WTC11 (cell line): ENCODE data around the gene IVL. TPM values are rescaled to one million over a fixed set of nuclear protein-coding genes. Genes with fewer than 3 reads are reported as not detected.

ENCODE experiments used
- ATAC-seq: fragments of 200-7000 bp; cut with Tn5 transposase; 2 replicates; pipeline ENCODE4 v1.10.0; 2021; ENCODE audit warnings: mild to moderate bottlenecking, moderate library complexity
- CTCF ChIA-PET: fragments of 300-600 bp; sonication (Branson Sonifier 250); formaldehyde crosslinking; loops from one replicate; lab custom pipeline; 2021; ENCODE audit warnings: antibody characterized with exemption; lab: Charles Lee
- POLR2A ChIA-PET: fragments of 350-600 bp; sonication (Branson Sonifier 250); formaldehyde crosslinking; loops from one replicate; lab custom pipeline; 2021; ENCODE audit warnings: antibody characterized with exemption; lab: Charles Lee
- DNase-seq: peaks from one replicate; pipeline ENCODE4 v3.0.0; 2021; ENCODE audit warnings: low spot score
- H3K27ac Mint-ChIP-seq: 2 replicates; pipeline ENCODE4 v1.8.0; 2021; ENCODE audit warnings: mixed read lengths
- H3K27me3 Mint-ChIP-seq: 2 replicates; pipeline ENCODE4 v1.8.0; 2021; ENCODE audit warnings: low read depth, mild to moderate bottlenecking, moderate library complexity, mixed read lengths
- H3K36me3 Mint-ChIP-seq: 2 replicates; pipeline ENCODE4 v1.8.0; 2021; ENCODE audit warnings: mixed read lengths
- H3K4me1 Mint-ChIP-seq: 2 replicates; pipeline ENCODE4 v1.8.0; 2022; ENCODE audit warnings: mixed read lengths
- H3K4me3 Mint-ChIP-seq: 2 replicates; pipeline ENCODE4 v1.8.0; 2021; ENCODE audit warnings: mild to moderate bottlenecking, moderate library complexity, mixed read lengths
- H3K9me3 Mint-ChIP-seq: 2 replicates; pipeline ENCODE4 v1.8.0; 2021; ENCODE audit warnings: mixed read lengths
- EMX1 ChIP-seq: fragments of 250-450 bp; sonication (Bioruptor Pico); IDR thresholded peaks from 2 replicates; pipeline ENCODE4 v1.8.0; 2021; ENCODE audit warnings: mild to moderate bottlenecking
- GTF2I ChIP-seq: fragments of 250-450 bp; sonication (Bioruptor Pico); conservative IDR thresholded peaks from 2 replicates; pipeline ENCODE4 v1.4.0; 2021; ENCODE audit warnings: mild to moderate bottlenecking
- HMGA2 ChIP-seq: fragments of 250-450 bp; sonication (Bioruptor Pico); IDR thresholded peaks from 2 replicates; pipeline ENCODE4 v1.4.0; 2021; ENCODE audit warnings: mild to moderate bottlenecking, moderate library complexity
- MXD4 ChIP-seq: fragments of 250-450 bp; sonication (Bioruptor Pico); IDR thresholded peaks from 2 replicates; pipeline ENCODE4 v1.8.0; 2021; ENCODE audit warnings: mild to moderate bottlenecking, moderate library complexity, borderline replicate concordance
- NFYB ChIP-seq: sonication (generic); formaldehyde crosslinking; conservative IDR thresholded peaks from 2 replicates; pipeline ENCODE4 v1.8.0; 2022; ENCODE audit warnings: low read depth, missing genetic modification reagents
- OVOL2 ChIP-seq: fragments of 250-450 bp; sonication (Bioruptor Pico); IDR thresholded peaks from 2 replicates; pipeline ENCODE4 v1.9.0; 2021; ENCODE audit warnings: mild to moderate bottlenecking, borderline replicate concordance
- PRRX2 ChIP-seq: fragments of 250-450 bp; sonication (Bioruptor Pico); IDR thresholded peaks from 2 replicates; pipeline ENCODE4 v1.8.0; 2021; ENCODE audit warnings: mild to moderate bottlenecking
- SOX15 ChIP-seq: fragments of 250-450 bp; sonication (Bioruptor Pico); IDR thresholded peaks from 2 replicates; pipeline ENCODE4 v1.9.0; 2021; ENCODE audit warnings: mild to moderate bottlenecking
- TCF7 ChIP-seq: sonication (generic); formaldehyde crosslinking; IDR thresholded peaks from 2 replicates; pipeline ENCODE4 v1.8.0; 2022; ENCODE audit warnings: mild to moderate bottlenecking, low read depth, missing genetic modification reagents, moderate library complexity
- TEAD1 ChIP-seq: sonication (generic); formaldehyde crosslinking; IDR thresholded peaks from 2 replicates; pipeline ENCODE4 v1.8.0; 2022; ENCODE audit warnings: mild to moderate bottlenecking, missing genetic modification reagents
- ZBTB21 ChIP-seq: sonication (generic); formaldehyde crosslinking; IDR thresholded peaks from 2 replicates; pipeline ENCODE4 v1.8.1; 2023; ENCODE audit warnings: mild to moderate bottlenecking, missing genetic modification reagents, borderline replicate concordance
- ZNF232 ChIP-seq: sonication (generic); formaldehyde crosslinking; IDR thresholded peaks from 2 replicates; pipeline ENCODE4 v1.8.0; 2022; ENCODE audit warnings: mild to moderate bottlenecking, missing genetic modification reagents
- ZNF263 ChIP-seq: sonication (generic); formaldehyde crosslinking; IDR thresholded peaks from 2 replicates; pipeline ENCODE4 v1.8.1; 2022; ENCODE audit warnings: low read depth, mild to moderate bottlenecking, moderate library complexity, missing genetic modification reagents
- ZNF317 ChIP-seq: sonication (generic); formaldehyde crosslinking; IDR thresholded peaks from 2 replicates; pipeline ENCODE4 v1.8.1; 2023; ENCODE audit warnings: low read depth, mild to moderate bottlenecking, moderate library complexity, missing genetic modification reagents, borderline replicate concordance
- ZNF671 ChIP-seq: fragments of 250-450 bp; sonication (Bioruptor Pico); IDR thresholded peaks from 2 replicates; pipeline ENCODE4 v1.8.0; 2021; ENCODE audit warnings: mild to moderate bottlenecking
- total RNA-seq: library from RNA; stranded (reverse); gene quantifications from 3 replicates; pipeline ENCODE4 v1.2.3, GENCODE V29; 2021
- TF ChIP-seq, protein P1 (sequence below): fragments of 200-600 bp; IDR thresholded peaks from 2 replicates; pipeline ENCODE4 v1.8.0; 2022; ENCODE audit warnings: antibody characterized with exemption
- TF ChIP-seq, protein P2 (sequence below): sonication (generic); formaldehyde crosslinking; IDR thresholded peaks from 2 replicates; pipeline ENCODE4 v1.8.1; 2023; ENCODE audit warnings: mild to moderate bottlenecking, missing genetic modification reagents, moderate library complexity
- TF ChIP-seq, protein P3 (sequence below): fragments of 250-450 bp; sonication (Bioruptor Pico); IDR thresholded peaks from 2 replicates; pipeline ENCODE4 v1.9.0; 2021; ENCODE audit warnings: mild to moderate bottlenecking, borderline replicate concordance
- TF ChIP-seq, protein P4 (sequence below): sonication (generic); formaldehyde crosslinking; conservative IDR thresholded peaks from 2 replicates; pipeline ENCODE4 v1.8.1; 2023; ENCODE audit warnings: mild to moderate bottlenecking, low read depth, missing genetic modification reagents, moderate library complexity
- TF ChIP-seq, protein P5 (sequence below): sonication (generic); formaldehyde crosslinking; IDR thresholded peaks from 2 replicates; pipeline ENCODE4 v1.8.1; 2023; ENCODE audit warnings: mild to moderate bottlenecking, missing genetic modification reagents
- TF ChIP-seq, protein P6 (sequence below): sonication (generic); formaldehyde crosslinking; IDR thresholded peaks from 2 replicates; pipeline ENCODE4 v1.8.1; 2022; ENCODE audit warnings: mild to moderate bottlenecking, moderate library complexity, missing genetic modification reagents
- TF ChIP-seq, protein P7 (sequence below): fragments of 250-450 bp; sonication (Bioruptor Pico); conservative IDR thresholded peaks from 2 replicates; pipeline ENCODE4 v1.9.0; 2021; ENCODE audit warnings: mild to moderate bottlenecking
- TF ChIP-seq, protein P8 (sequence below): sonication (generic); formaldehyde crosslinking; IDR thresholded peaks from 2 replicates; pipeline ENCODE4 v1.8.0; 2022; ENCODE audit warnings: mild to moderate bottlenecking, missing genetic modification reagents

Gene IVL
- total RNA-seq, 1 experiment from 2014 or later, result not detected

DNA sequence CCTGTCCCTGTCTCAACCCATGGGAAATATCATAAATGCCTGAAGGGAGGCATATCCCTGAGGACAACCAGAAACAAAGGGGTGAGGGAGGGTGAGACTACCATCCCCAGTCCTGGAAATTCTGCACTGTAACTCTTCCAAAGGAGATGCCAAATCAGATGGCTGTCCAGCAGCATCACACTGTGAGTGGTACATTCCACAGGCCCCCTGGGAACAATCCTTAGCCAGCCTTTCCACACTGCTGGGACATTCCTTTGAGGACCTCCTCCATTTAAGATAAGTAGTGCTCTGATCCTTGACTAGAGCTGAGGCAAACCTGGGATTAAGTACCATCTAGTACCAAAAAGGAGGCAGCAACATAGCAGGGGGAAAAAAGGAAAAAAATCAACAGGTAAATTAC lies 10.7 kb downstream of the IVL start:
- peaks cover 21% of the 10 kb centered on the region for H3K9me3 Mint-ChIP-seq
- no peak for ATAC-seq
- peaks cover 3% of the 10 kb centered on the region; the same call in 1 of the 2 replicates for H3K27me3 Mint-ChIP-seq
- no peak overlapping the region for H3K4me3 Mint-ChIP-seq
- CTCF ChIA-PET, result interaction anchor here (1.4 to 3.1 kb wide), 5 partner anchors 41 to 273 kb away, joined by 4 to 43 read pairs (median 4); partner anchors contain the start of gene SMCP
- POLR2A ChIA-PET, result no interaction called here
- no peaks in the 10 kb centered on the region for H3K36me3 Mint-ChIP-seq
- TF ChIP-seq, protein P1, sequence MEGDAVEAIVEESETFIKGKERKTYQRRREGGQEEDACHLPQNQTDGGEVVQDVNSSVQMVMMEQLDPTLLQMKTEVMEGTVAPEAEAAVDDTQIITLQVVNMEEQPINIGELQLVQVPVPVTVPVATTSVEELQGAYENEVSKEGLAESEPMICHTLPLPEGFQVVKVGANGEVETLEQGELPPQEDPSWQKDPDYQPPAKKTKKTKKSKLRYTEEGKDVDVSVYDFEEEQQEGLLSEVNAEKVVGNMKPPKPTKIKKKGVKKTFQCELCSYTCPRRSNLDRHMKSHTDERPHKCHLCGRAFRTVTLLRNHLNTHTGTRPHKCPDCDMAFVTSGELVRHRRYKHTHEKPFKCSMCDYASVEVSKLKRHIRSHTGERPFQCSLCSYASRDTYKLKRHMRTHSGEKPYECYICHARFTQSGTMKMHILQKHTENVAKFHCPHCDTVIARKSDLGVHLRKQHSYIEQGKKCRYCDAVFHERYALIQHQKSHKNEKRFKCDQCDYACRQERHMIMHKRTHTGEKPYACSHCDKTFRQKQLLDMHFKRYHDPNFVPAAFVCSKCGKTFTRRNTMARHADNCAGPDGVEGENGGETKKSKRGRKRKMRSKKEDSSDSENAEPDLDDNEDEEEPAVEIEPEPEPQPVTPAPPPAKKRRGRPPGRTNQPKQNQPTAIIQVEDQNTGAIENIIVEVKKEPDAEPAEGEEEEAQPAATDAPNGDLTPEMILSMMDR, result no peak
- TF ChIP-seq HMGA2 (CRISPR knock-in tag) (no peak), MXD4 (no peak), OVOL2 (no peak), PRRX2 (CRISPR knock-in tag) (no peak), SOX15 (CRISPR knock-in tag) (no peak), EMX1 (CRISPR knock-in tag) (no peak), GTF2I (CRISPR knock-in tag) (no peak), TEAD1 (CRISPR knock-in tag) (no peak), ZNF317 (CRISPR knock-in tag) (no peak), ZNF232 (no peak)
- TF ChIP-seq, protein P2, sequence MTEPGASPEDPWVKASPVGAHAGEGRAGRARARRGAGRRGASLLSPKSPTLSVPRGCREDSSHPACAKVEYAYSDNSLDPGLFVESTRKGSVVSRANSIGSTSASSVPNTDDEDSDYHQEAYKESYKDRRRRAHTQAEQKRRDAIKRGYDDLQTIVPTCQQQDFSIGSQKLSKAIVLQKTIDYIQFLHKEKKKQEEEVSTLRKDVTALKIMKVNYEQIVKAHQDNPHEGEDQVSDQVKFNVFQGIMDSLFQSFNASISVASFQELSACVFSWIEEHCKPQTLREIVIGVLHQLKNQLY (CRISPR knock-in tag), result no peak
- TF ChIP-seq, protein P3, sequence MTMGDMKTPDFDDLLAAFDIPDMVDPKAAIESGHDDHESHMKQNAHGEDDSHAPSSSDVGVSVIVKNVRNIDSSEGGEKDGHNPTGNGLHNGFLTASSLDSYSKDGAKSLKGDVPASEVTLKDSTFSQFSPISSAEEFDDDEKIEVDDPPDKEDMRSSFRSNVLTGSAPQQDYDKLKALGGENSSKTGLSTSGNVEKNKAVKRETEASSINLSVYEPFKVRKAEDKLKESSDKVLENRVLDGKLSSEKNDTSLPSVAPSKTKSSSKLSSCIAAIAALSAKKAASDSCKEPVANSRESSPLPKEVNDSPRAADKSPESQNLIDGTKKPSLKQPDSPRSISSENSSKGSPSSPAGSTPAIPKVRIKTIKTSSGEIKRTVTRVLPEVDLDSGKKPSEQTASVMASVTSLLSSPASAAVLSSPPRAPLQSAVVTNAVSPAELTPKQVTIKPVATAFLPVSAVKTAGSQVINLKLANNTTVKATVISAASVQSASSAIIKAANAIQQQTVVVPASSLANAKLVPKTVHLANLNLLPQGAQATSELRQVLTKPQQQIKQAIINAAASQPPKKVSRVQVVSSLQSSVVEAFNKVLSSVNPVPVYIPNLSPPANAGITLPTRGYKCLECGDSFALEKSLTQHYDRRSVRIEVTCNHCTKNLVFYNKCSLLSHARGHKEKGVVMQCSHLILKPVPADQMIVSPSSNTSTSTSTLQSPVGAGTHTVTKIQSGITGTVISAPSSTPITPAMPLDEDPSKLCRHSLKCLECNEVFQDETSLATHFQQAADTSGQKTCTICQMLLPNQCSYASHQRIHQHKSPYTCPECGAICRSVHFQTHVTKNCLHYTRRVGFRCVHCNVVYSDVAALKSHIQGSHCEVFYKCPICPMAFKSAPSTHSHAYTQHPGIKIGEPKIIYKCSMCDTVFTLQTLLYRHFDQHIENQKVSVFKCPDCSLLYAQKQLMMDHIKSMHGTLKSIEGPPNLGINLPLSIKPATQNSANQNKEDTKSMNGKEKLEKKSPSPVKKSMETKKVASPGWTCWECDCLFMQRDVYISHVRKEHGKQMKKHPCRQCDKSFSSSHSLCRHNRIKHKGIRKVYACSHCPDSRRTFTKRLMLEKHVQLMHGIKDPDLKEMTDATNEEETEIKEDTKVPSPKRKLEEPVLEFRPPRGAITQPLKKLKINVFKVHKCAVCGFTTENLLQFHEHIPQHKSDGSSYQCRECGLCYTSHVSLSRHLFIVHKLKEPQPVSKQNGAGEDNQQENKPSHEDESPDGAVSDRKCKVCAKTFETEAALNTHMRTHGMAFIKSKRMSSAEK (CRISPR knock-in tag), result no peak
- TF ChIP-seq, protein P4, sequence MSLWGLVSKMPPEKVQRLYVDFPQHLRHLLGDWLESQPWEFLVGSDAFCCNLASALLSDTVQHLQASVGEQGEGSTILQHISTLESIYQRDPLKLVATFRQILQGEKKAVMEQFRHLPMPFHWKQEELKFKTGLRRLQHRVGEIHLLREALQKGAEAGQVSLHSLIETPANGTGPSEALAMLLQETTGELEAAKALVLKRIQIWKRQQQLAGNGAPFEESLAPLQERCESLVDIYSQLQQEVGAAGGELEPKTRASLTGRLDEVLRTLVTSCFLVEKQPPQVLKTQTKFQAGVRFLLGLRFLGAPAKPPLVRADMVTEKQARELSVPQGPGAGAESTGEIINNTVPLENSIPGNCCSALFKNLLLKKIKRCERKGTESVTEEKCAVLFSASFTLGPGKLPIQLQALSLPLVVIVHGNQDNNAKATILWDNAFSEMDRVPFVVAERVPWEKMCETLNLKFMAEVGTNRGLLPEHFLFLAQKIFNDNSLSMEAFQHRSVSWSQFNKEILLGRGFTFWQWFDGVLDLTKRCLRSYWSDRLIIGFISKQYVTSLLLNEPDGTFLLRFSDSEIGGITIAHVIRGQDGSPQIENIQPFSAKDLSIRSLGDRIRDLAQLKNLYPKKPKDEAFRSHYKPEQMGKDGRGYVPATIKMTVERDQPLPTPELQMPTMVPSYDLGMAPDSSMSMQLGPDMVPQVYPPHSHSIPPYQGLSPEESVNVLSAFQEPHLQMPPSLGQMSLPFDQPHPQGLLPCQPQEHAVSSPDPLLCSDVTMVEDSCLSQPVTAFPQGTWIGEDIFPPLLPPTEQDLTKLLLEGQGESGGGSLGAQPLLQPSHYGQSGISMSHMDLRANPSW (CRISPR knock-in tag), result no peak
- TF ChIP-seq, protein P5, sequence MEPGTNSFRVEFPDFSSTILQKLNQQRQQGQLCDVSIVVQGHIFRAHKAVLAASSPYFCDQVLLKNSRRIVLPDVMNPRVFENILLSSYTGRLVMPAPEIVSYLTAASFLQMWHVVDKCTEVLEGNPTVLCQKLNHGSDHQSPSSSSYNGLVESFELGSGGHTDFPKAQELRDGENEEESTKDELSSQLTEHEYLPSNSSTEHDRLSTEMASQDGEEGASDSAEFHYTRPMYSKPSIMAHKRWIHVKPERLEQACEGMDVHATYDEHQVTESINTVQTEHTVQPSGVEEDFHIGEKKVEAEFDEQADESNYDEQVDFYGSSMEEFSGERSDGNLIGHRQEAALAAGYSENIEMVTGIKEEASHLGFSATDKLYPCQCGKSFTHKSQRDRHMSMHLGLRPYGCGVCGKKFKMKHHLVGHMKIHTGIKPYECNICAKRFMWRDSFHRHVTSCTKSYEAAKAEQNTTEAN, result no peak
- no peak overlapping the region for H3K27ac Mint-ChIP-seq
- peaks cover 5% of the 10 kb centered on the region for H3K4me1 Mint-ChIP-seq
- no peak for DNase-seq

DNA sequence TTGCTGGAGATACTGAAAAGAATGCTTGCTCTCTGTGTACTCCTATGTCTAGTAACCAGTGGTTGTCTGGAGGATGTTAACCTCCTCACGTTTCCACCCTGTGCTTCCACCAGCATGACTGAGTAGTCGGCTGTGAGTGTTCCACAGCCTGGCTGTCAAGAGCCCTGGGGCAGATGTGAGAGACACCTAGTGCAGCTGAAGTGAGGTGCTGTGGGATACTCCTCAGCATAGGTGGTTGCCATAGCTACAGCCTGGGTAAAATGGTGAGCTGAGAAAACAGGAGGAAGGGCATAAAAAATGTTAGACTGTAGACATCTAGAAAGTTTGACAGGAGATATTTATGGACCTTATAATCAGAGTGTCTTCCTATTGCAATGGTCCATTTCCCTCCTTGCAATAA lies 15.8 kb downstream of the IVL start:
- peaks cover 22% of the 10 kb centered on the region for H3K36me3 Mint-ChIP-seq
- H3K4me3 Mint-ChIP-seq, result no peak overlapping the region
- no peak for ATAC-seq
- H3K27ac Mint-ChIP-seq, result no peak overlapping the region
- H3K4me1 Mint-ChIP-seq, result no peaks in the 10 kb centered on the region
- ChIA-PET POLR2A (no interaction called here), CTCF (interaction anchor here (1.5 to 2.4 kb wide), 2 partner anchors 53 to 269 kb away, joined by 5 to 10 read pairs; no protein-coding TSS in a partner anchor)
- DNase-seq, result no peak
- H3K9me3 Mint-ChIP-seq, result peaks cover 29% of the 10 kb centered on the region
- H3K27me3 Mint-ChIP-seq, result no peaks in the 10 kb centered on the region
- no peak for TF ChIP-seq ZNF263 (CRISPR knock-in tag)
- TF ChIP-seq NFYB (CRISPR knock-in tag), result no peak
- no peak for TF ChIP-seq TCF7 (CRISPR knock-in tag)
- TF ChIP-seq, protein P6, sequence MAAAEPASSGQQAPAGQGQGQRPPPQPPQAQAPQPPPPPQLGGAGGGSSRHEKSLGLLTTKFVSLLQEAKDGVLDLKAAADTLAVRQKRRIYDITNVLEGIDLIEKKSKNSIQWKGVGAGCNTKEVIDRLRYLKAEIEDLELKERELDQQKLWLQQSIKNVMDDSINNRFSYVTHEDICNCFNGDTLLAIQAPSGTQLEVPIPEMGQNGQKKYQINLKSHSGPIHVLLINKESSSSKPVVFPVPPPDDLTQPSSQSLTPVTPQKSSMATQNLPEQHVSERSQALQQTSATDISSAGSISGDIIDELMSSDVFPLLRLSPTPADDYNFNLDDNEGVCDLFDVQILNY (CRISPR knock-in tag), result no peak
- TF ChIP-seq SOX15 (CRISPR knock-in tag), result no peak
- no peak for TF ChIP-seq ZNF671 (CRISPR knock-in tag)
- TF ChIP-seq, protein P7, sequence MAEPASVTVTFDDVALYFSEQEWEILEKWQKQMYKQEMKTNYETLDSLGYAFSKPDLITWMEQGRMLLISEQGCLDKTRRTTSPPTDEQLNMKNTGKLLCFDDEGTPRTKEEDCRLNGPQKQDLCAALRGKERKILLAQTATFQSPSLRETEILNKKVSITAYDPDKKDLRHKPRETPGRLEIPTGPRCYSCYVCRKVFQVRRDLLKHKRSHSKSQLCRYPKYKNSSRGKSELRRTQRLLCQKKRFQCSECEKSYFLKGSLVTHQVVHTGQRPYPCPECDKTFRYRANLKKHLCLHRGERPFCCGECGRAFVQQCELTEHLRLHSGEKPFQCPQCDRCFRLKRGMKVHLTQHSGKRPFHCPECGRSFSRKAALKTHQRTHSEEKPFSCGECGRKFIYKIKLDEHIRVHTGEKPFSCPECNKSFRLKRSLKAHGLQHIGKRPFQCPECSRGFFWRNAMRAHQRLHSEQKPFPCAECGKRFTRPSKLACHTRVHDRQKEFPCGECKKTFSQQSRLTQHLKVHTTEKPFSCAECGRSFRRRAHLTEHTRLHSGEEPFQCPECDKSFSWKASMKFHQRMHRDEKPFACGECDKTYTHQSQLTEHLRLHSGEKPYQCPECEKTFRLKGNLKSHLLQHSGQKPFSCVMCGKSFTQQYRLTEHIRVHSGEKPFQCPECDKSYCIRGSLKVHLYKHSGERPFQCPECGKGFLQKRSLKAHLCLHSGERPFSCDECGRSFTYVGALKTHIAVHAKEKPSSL (CRISPR knock-in tag), result no peak
- TF ChIP-seq, protein P8, sequence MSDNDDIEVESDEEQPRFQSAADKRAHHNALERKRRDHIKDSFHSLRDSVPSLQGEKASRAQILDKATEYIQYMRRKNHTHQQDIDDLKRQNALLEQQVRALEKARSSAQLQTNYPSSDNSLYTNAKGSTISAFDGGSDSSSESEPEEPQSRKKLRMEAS (CRISPR knock-in tag), result no peak
- TF ChIP-seq ZBTB21 (CRISPR knock-in tag), result no peak
